Lung (tissue), 12 donors: Measurements from ENCODE around the gene CTSZ. TPM values are rescaled to one million over a fixed set of nuclear protein-coding genes. Genes with fewer than 3 reads are reported as not detected.
A peak's percentile ranks its signal among the peaks of the same experiment; 100 is the strongest.

Experiments used
- ATAC-seq: fragments of 200-7000 bp; cut with Tn5 transposase; one replicate; pipeline ENCODE4 v1.9.1; 2020; ENCODE audit warnings: moderate number of reproducible peaks; ENCODE audit not compliant: insufficient read depth, low FRiP score
- DNase-seq, 3 donors: peaks; one replicate each; pipeline ENCODE4 v3.0.0-alpha.2; 2013 to 2017
- H3K27ac ChIP-seq, 2 donors: one replicate each; pipeline ENCODE4 v1.5.1; 2013; ENCODE audit warnings: mild to moderate bottlenecking in 2 of 2, moderate library complexity in 2 of 2, control low read depth in 1 of 2, inconsistent platforms in 1 of 2, low read depth in 1 of 2, low read length in 1 of 2
- H3K27me3 ChIP-seq, 3 donors: one replicate each; pipeline ENCODE4 v1.5.1; 2013; ENCODE audit warnings: low read length in 2 of 3; ENCODE audit not compliant: control insufficient read depth in 3 of 3, insufficient read depth in 3 of 3
- H3K36me3 ChIP-seq, 4 donors: one replicate each; pipeline ENCODE4 v1.5.1; 2013; ENCODE audit warnings: low read length in 4 of 4, mild to moderate bottlenecking in 1 of 4, moderate library complexity in 1 of 4; ENCODE audit not compliant: control insufficient read depth in 4 of 4, insufficient read depth in 4 of 4
- H3K4me1 ChIP-seq, 5 donors: one replicate each; pipeline ENCODE4 v1.5.1; 2013; ENCODE audit warnings: low read length in 5 of 5, mild to moderate bottlenecking in 2 of 5, moderate library complexity in 1 of 5; ENCODE audit not compliant: control insufficient read depth in 5 of 5, insufficient read depth in 5 of 5
- H3K4me3 ChIP-seq: one replicate; pipeline ENCODE4 v1.5.1; 2013; ENCODE audit warnings: mild to moderate bottlenecking, control low read depth, moderate library complexity
- H3K9ac ChIP-seq, 2 donors: one replicate each; pipeline ENCODE4 v1.5.1; 2013; ENCODE audit warnings: low read length in 2 of 2, control low read depth in 1 of 2; ENCODE audit not compliant: insufficient read depth in 1 of 2
- H3K9me3 ChIP-seq, 4 donors: one replicate each; pipeline ENCODE4 v1.5.1; 2013; ENCODE audit warnings: low read length in 3 of 4, mild to moderate bottlenecking in 1 of 4, moderate library complexity in 1 of 4; ENCODE audit not compliant: control insufficient read depth in 4 of 4, insufficient read depth in 3 of 4
- CTCF ChIP-seq: IDR thresholded peaks from 2 replicates; pipeline ENCODE4 v1.5.1; 2012; ENCODE audit warnings: mild to moderate bottlenecking; ENCODE audit errors: control extremely low read depth, extremely low read depth
- WGBS, 2 donors: extraction: QIAGEN DNeasy Blood & Tissue Kit; methylation state at CpG; one replicate each; pipeline ENCODE4 v1.1.7; 2013; 5-methylcytosine and 5-hydroxymethylcytosine counted together
- polyA plus RNA-seq, 2 donors: library from polyadenylated mRNA; stranded (reverse); fragments of 200-250 nt; gene quantifications; one replicate each; pipeline ENCODE4 v1.2.1, GENCODE V29; 2013
- total RNA-seq, 2 donors: library from RNA; depleted of rRNA in 1 of 2; stranded (reverse); fragments of >200 nt in 1 of 2; gene quantifications; one replicate each; pipeline ENCODE4 v1.2.1, GENCODE V29; 2014 to 2021
- donor health status: control.
- donor health status: control.
- donor health status: Bipolar disorder and iron deficiency.
- donor health status: healthy.
- donor health status: DM: yes; HTN: yes; CAD: no.

CTSZ gene
- total and polyA plus RNA-seq, 4 donors = 105 to 558 (median 291) TPM

- Histone ChIP-seq H3K36me3 (no peaks in the 10 kb centered on the region), H3K27ac (no peak overlapping the region), H3K4me1 (peaks cover 0 to 10% (median 3%) of the 10 kb centered on the region in 5 donors), H3K27me3 (peaks cover 0 to 3% (median 2%) of the 10 kb centered on the region in 3 donors), H3K4me3 (no peak overlapping the region), H3K9me3 (no peaks in the 10 kb centered on the region), H3K9ac (no peak overlapping the region)
- WGBS, 2 donors = 87 to 94% methylated on average over 3 of the region's 3 CpGs
- DNase-seq (no peak), ATAC-seq (no peak)
- TF ChIP-seq CTCF = no peak
Measured at GRCh38 chr20:59046862-59047261, 39.8 kb upstream of the CTSZ start.

GRCh38 chr20:59044796-59045195 is 37.7 kb upstream of the CTSZ start:
- H3K9me3 ChIP-seq = no peaks in the 10 kb centered on the region
- peaks cover 0 to 2% (median 0%) of the 10 kb centered on the region in 3 donors for H3K27me3 ChIP-seq
- no peak for TF ChIP-seq CTCF
- H3K9ac ChIP-seq = no peak overlapping the region
- no peak for DNase-seq
- no peak for ATAC-seq
- H3K4me3 ChIP-seq = no peak overlapping the region
- peaks cover 0 to 3% (median 0%) of the 10 kb centered on the region in 4 donors for H3K36me3 ChIP-seq
- H3K27ac ChIP-seq = no peak overlapping the region
- WGBS, 2 donors = 79 to 91% methylated on average over 3 of the region's 3 CpGs
- H3K4me1 ChIP-seq = peaks cover 0 to 14% (median 11%) of the 10 kb centered on the region in 5 donors

GRCh38 chr20:59044295-59044694 is 37.2 kb upstream of the CTSZ start:
- ATAC-seq (no peak), DNase-seq (no peak)
- 72 to 84% methylated on average over 3 of the region's 3 CpGs for WGBS, 2 donors
- no peak for TF ChIP-seq CTCF
- Histone ChIP-seq H3K9ac (no peak overlapping the region), H3K9me3 (no peaks in the 10 kb centered on the region), H3K27ac (no peak overlapping the region), H3K27me3 (peaks cover 0 to 2% (median 0%) of the 10 kb centered on the region in 3 donors), H3K36me3 (peaks cover 0 to 3% (median 0%) of the 10 kb centered on the region in 4 donors), H3K4me1 (peaks cover 0 to 14% (median 11%) of the 10 kb centered on the region in 5 donors), H3K4me3 (no peak overlapping the region)

- H3K27me3 ChIP-seq = peaks cover 0 to 2% (median 0%) of the 10 kb centered on the region in 3 donors
- H3K4me3 ChIP-seq = no peak overlapping the region
- no peak for TF ChIP-seq CTCF
- DNase-seq = no peak
- no peak overlapping the region for H3K9ac ChIP-seq
- H3K4me1 ChIP-seq = peaks cover 0 to 14% (median 11%) of the 10 kb centered on the region in 5 donors
- no peaks in the 10 kb centered on the region for H3K9me3 ChIP-seq
- peaks cover 0 to 3% (median 0%) of the 10 kb centered on the region in 4 donors for H3K36me3 ChIP-seq
- WGBS, 2 donors = 60 to 79% methylated on average over 3 of the region's 3 CpGs
- H3K27ac ChIP-seq = peak overlapping the region in 1 of 2 donors; percentile 68
- no peak for ATAC-seq
Measured at GRCh38 chr20:59043698-59044097, 36.6 kb upstream of the CTSZ start.
